Right lobe of liver (tissue), 4 donors: Measurements from ENCODE around the gene A2M.

Source experiments
- POLR2A ChIP-seq: fragments of 450-650 bp; IDR thresholded peaks from one replicate; pipeline ENCODE4 v1.6.1; 2017; ENCODE audit warnings: antibody characterized with exemption, mild to moderate bottlenecking
- TF ChIP-seq, protein P1 (sequence below), 4 donors: fragments of 200-600 bp in 3 of 4; fragments of 450-650 bp in 1 of 4; IDR thresholded peaks; one replicate each; pipeline versions ENCODE4 v1.5.1 to v1.8.0; 2016 to 2022; ENCODE audit warnings: antibody characterized with exemption in 4 of 4, mild to moderate bottlenecking in 2 of 4
- donor health status: DM: no; HTN: no; CAD: no.
- donor health status: DM: no; HTN: no; CAD: no.
- donor health status: DM: no; HTN: yes; CAD: no.

- TF ChIP-seq, protein P1, sequence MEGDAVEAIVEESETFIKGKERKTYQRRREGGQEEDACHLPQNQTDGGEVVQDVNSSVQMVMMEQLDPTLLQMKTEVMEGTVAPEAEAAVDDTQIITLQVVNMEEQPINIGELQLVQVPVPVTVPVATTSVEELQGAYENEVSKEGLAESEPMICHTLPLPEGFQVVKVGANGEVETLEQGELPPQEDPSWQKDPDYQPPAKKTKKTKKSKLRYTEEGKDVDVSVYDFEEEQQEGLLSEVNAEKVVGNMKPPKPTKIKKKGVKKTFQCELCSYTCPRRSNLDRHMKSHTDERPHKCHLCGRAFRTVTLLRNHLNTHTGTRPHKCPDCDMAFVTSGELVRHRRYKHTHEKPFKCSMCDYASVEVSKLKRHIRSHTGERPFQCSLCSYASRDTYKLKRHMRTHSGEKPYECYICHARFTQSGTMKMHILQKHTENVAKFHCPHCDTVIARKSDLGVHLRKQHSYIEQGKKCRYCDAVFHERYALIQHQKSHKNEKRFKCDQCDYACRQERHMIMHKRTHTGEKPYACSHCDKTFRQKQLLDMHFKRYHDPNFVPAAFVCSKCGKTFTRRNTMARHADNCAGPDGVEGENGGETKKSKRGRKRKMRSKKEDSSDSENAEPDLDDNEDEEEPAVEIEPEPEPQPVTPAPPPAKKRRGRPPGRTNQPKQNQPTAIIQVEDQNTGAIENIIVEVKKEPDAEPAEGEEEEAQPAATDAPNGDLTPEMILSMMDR (IDR thresholded peaks at IDR 0.05), result no peak
- no peak for TF ChIP-seq POLR2A
Observed at GRCh38 chr12:9052610-9053009, 63.1 kb downstream of the A2M start.
